Osteoblast (primary cell): ENCODE measurements around the gene G3BP2. TPM values are rescaled to one million over a fixed set of nuclear protein-coding genes. Genes with fewer than 3 reads are reported as not detected.
A peak's percentile ranks its signal among the peaks of the same experiment; 100 is the strongest.

Experiments used
- DNase-seq: peaks from one replicate; pipeline ENCODE4 v3.0.0; 2011; ENCODE audit warnings: low spot score, mixed read lengths; ENCODE audit not compliant: insufficient read length; ENCODE audit errors: missing footprints
- H2AFZ ChIP-seq: 2 replicates; pipeline ENCODE4 v1.6.0; 2011; ENCODE audit warnings: mild to moderate bottlenecking, low read length
- H3K27ac ChIP-seq: 2 replicates; pipeline ENCODE4 v1.5.1; 2011; ENCODE audit warnings: mild to moderate bottlenecking, low read depth, low read length, moderate library complexity
- H3K27me3 ChIP-seq: 2 replicates; pipeline ENCODE4 v1.6.0; 2012; ENCODE audit warnings: mild to moderate bottlenecking, control low read depth, inconsistent platforms, low read length, moderate library complexity; ENCODE audit not compliant: insufficient read depth
- H3K36me3 ChIP-seq: 2 replicates; pipeline ENCODE4 v1.5.1; 2011; ENCODE audit warnings: mild to moderate bottlenecking, low read length, control low read depth, moderate library complexity; ENCODE audit not compliant: insufficient read depth
- H3K4me1 ChIP-seq: 2 replicates; pipeline ENCODE4 v1.5.1; 2011; ENCODE audit warnings: mild to moderate bottlenecking, low read length, control low read depth, moderate library complexity; ENCODE audit not compliant: insufficient read depth
- H3K4me2 ChIP-seq: 2 replicates; pipeline ENCODE4 v1.6.0; 2011; ENCODE audit warnings: mild to moderate bottlenecking, low read length; ENCODE audit not compliant: insufficient read depth
- H3K4me3 ChIP-seq: fragments of 200-600 bp; sonication (generic); 3 replicates; pipeline ENCODE4 v1.5.1; 2012; ENCODE audit warnings: mild to moderate bottlenecking, low read length, inconsistent platforms; ENCODE audit not compliant: insufficient read depth
- H3K79me2 ChIP-seq: 2 replicates; pipeline ENCODE4 v1.6.0; 2012; ENCODE audit warnings: mild to moderate bottlenecking, low read length, control low read depth, inconsistent platforms; ENCODE audit not compliant: insufficient read depth
- H3K9me3 ChIP-seq: 2 replicates; pipeline ENCODE4 v1.5.1; 2011; ENCODE audit warnings: low read depth, low read length, control low read depth
- H4K20me1 ChIP-seq: 2 replicates; pipeline ENCODE4 v1.6.0; 2012; ENCODE audit warnings: mild to moderate bottlenecking, low read length, control low read depth; ENCODE audit not compliant: insufficient read depth
- total RNA-seq: library from RNA; depleted of rRNA; stranded (reverse); fragments of >200 nt; gene quantifications from 2 replicates; pipeline ENCODE4 v1.2.3, GENCODE V29; 2012
- TF ChIP-seq, protein P1 (sequence below): IDR thresholded peaks from 2 replicates; pipeline ENCODE4 v1.5.1; 2011; ENCODE audit warnings: mild to moderate bottlenecking, low read depth, low read length, moderate library complexity; ENCODE audit errors: extremely low read depth

G3BP2 gene
- total RNA-seq, 1 donor: 171 TPM

DNA sequence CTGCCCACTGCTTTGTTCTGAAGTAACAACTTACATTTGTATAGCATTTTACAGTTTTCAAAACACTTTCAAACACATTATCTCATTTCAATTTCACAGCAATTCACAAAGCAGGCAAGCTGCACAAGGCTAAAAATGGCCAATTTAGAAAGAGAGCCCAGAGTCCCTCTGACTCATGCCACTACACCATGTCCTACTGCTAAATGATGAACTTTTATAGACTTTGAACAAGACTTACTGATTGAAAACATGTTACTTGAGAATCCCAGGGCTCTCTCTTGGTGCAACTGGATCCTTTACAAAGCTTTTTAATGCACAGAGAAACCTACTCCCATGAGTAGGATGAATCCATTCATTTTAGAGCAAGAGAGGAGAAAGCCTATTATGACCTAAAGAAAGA is 5.8 kb upstream of the G3BP2 start:
- TF ChIP-seq, protein P1, sequence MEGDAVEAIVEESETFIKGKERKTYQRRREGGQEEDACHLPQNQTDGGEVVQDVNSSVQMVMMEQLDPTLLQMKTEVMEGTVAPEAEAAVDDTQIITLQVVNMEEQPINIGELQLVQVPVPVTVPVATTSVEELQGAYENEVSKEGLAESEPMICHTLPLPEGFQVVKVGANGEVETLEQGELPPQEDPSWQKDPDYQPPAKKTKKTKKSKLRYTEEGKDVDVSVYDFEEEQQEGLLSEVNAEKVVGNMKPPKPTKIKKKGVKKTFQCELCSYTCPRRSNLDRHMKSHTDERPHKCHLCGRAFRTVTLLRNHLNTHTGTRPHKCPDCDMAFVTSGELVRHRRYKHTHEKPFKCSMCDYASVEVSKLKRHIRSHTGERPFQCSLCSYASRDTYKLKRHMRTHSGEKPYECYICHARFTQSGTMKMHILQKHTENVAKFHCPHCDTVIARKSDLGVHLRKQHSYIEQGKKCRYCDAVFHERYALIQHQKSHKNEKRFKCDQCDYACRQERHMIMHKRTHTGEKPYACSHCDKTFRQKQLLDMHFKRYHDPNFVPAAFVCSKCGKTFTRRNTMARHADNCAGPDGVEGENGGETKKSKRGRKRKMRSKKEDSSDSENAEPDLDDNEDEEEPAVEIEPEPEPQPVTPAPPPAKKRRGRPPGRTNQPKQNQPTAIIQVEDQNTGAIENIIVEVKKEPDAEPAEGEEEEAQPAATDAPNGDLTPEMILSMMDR: no peak
- Histone ChIP-seq H3K4me3 (no peak overlapping the region), H3K4me1 (peaks cover 3% of the 10 kb centered on the region), H3K9me3 (no peaks in the 10 kb centered on the region), H3K27me3 (no peaks in the 10 kb centered on the region), H3K27ac (no peak overlapping the region), H4K20me1 (no peaks in the 10 kb centered on the region), H3K36me3 (no peaks in the 10 kb centered on the region), H2AFZ (no peak overlapping the region), H3K79me2 (no peaks in the 10 kb centered on the region), H3K4me2 (no peak overlapping the region)
- peak; percentile 14 for DNase-seq

DNA sequence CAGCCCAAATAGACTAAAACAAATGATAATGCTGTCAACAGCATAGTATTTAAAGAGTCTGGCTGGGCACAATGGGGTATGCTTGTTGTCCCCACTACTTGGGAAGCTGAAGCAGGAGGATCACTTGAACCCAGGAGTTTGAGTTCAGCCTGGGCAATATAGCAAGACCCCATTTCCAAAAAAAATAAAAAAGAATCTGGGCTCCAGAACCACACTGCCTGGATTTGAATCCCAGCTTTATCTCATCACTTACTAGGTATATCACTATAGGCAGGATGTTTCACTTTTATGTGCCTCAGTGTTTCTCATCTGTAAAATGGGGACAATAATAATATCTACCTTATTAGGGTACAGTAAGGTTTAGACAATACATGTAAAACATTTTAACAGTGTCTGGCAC is 5.3 kb upstream of the G3BP2 start:
- Histone ChIP-seq H3K27me3 (no peaks in the 10 kb centered on the region), H3K4me1 (peaks cover 8% of the 10 kb centered on the region), H3K4me3 (no peak overlapping the region), H3K9me3 (no peaks in the 10 kb centered on the region), H3K79me2 (no peaks in the 10 kb centered on the region), H3K27ac (no peak overlapping the region), H4K20me1 (no peaks in the 10 kb centered on the region), H2AFZ (no peak overlapping the region), H3K4me2 (no peak overlapping the region), H3K36me3 (no peaks in the 10 kb centered on the region)
- no peak for DNase-seq
- TF ChIP-seq, protein P1: no peak

DNA sequence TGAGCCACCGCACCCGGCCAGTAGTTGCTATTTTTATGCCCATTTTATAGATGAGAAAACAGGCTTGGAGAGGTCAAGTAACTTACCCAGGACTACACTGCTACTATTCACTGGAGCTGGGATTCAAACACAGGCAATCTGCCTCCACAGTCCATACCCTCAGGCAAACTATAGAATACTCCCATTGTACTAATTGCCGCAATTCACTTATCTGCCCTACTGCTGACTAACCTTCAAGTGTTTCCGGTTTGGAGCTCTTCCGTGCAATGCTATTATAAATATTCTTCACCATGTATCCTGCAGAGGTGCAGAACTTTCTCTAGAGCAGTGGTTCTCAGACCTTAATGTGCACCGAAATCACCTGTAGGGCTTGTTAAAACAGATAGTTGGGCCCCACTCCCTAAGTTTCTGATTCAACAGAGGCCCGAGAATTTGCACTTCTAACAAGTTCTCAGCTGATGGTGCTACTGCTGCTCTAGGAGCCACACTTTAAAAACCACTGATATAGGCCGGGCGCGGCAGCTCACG is 1.9 kb upstream of the G3BP2 start:
- Histone ChIP-seq H3K4me1 (peaks cover 23% of the 10 kb centered on the region), H3K4me2 (no peak overlapping the region), H4K20me1 (peaks cover 25% of the 10 kb centered on the region), H3K9me3 (no peaks in the 10 kb centered on the region), H2AFZ (no peak overlapping the region), H3K27ac (no peak overlapping the region), H3K27me3 (no peaks in the 10 kb centered on the region), H3K36me3 (no peaks in the 10 kb centered on the region), H3K79me2 (peaks cover 32% of the 10 kb centered on the region), H3K4me3 (no peak overlapping the region)
- no peak for DNase-seq
- TF ChIP-seq, protein P1: no peak

DNA sequence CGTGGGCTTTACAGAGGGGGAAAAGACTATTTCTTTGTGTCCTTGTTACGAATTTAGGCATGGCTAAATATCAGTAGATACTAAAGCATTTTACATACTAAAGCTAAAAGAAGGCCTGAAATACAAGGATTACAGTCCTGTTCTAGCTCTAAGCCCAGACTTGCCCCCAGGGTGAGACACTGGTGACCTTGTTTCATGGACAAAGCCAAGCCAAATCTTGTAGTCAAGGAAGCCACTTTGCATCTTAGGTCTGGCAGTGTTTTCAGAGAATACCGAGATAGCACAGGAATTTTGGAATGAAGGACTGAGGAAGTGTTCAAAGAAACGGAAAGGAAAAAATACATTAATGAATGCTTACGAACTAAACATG is 733 bp upstream of the G3BP2 start:
- DNase-seq: peak; percentile 25
- peaks cover 35% of the 10 kb centered on the region for H4K20me1 ChIP-seq
- peak overlapping the region; percentile 99 for H3K4me3 ChIP-seq
- peak overlapping the region; percentile 94 for H2AFZ ChIP-seq
- peaks cover 23% of the 10 kb centered on the region for H3K4me1 ChIP-seq
- H3K4me2 ChIP-seq: peak overlapping the region; percentile 95
- H3K27me3 ChIP-seq: no peaks in the 10 kb centered on the region
- peaks cover 43% of the 10 kb centered on the region for H3K79me2 ChIP-seq
- peak overlapping the region; percentile 97 for H3K27ac ChIP-seq
- H3K9me3 ChIP-seq: no peaks in the 10 kb centered on the region
- TF ChIP-seq, protein P1: no peak
- no peaks in the 10 kb centered on the region for H3K36me3 ChIP-seq
